CD4-positive, alpha-beta T cell (primary cell): Measurements from ENCODE around the gene MICAL3. TPM values are rescaled to one million over a fixed set of nuclear protein-coding genes. Genes with fewer than 3 reads are reported as not detected.

ENCODE experiments used
- ATAC-seq: fragments of 200-7000 bp; cut with Tn5 transposase; one replicate; pipeline ENCODE4 v1.10.0; 2022; ENCODE audit warnings: mild to moderate bottlenecking; ENCODE audit not compliant: poor library complexity
- CTCF ChIA-PET: fragments of 350-600 bp; sonication (Branson Sonifier 250); formaldehyde crosslinking; loops from one replicate; lab custom pipeline; 2021; ENCODE audit warnings: antibody characterized with exemption, inconsistent platforms; lab: Charles Lee
- POLR2A ChIA-PET: fragments of 350-600 bp; sonication (Branson Sonifier 250); formaldehyde crosslinking; loops from one replicate; lab custom pipeline; 2021; ENCODE audit warnings: antibody characterized with exemption, inconsistent platforms; lab: Charles Lee
- DNase-seq, 14 experiments: peaks; one replicate each; pipeline ENCODE4 v3.0.0-alpha.2; 2013 to 2020; ENCODE audit warnings: mixed read lengths in 2 of 14
- H3K27ac ChIP-seq, 2 donors: one replicate each; pipeline versions ENCODE4 v1.5.1 to v1.7.0; 2013; ENCODE audit warnings: low read length in 2 of 2, low read depth in 1 of 2, mild to moderate bottlenecking in 1 of 2
- H3K27me3 ChIP-seq, 2 experiments: 1 replicate in 1 of 2; 2 replicates in 1 of 2; pipeline versions ENCODE4 v1.6.1 to v1.7.0; 2013; ENCODE audit warnings: low read length in 2 of 2, control low read depth in 1 of 2, mild to moderate bottlenecking in 1 of 2, moderate library complexity in 1 of 2; ENCODE audit not compliant: insufficient read depth in 2 of 2, control insufficient read depth in 1 of 2
- H3K36me3 ChIP-seq: one replicate; pipeline ENCODE4 v1.6.1; 2013; ENCODE audit warnings: low read length, control low read depth; ENCODE audit not compliant: insufficient read depth
- H3K4me1 ChIP-seq: one replicate; pipeline ENCODE4 v1.6.1; 2013; ENCODE audit warnings: low read length, control low read depth; ENCODE audit not compliant: insufficient read depth
- H3K4me3 ChIP-seq: one replicate; pipeline ENCODE4 v1.5.1; 2013; ENCODE audit warnings: mild to moderate bottlenecking, low read length, moderate library complexity
- H3K9me3 ChIP-seq, 2 experiments: 1 replicate in 1 of 2; 2 replicates in 1 of 2; pipeline versions ENCODE4 v1.6.1 to v1.7.0; 2013; ENCODE audit warnings: low read length in 2 of 2, mild to moderate bottlenecking in 2 of 2, control low read depth in 1 of 2, moderate library complexity in 1 of 2; ENCODE audit not compliant: control insufficient read depth in 1 of 2, insufficient read depth in 1 of 2
- H3K27ac Mint-ChIP-seq: one replicate; pipeline ENCODE4 v1.8.0; 2020; ENCODE audit warnings: mixed read lengths
- H3K27me3 Mint-ChIP-seq: one replicate; pipeline ENCODE4 v1.8.0; 2021; ENCODE audit warnings: mixed read lengths
- H3K36me3 Mint-ChIP-seq: one replicate; pipeline ENCODE4 v1.8.0; 2021; ENCODE audit warnings: low read depth, mixed read lengths
- H3K4me1 Mint-ChIP-seq: one replicate; pipeline ENCODE4 v1.8.0; 2021; ENCODE audit warnings: low read depth, mixed read lengths
- H3K4me3 Mint-ChIP-seq: one replicate; pipeline ENCODE4 v1.8.0; 2020; ENCODE audit warnings: mild to moderate bottlenecking, mixed read lengths
- H3K9me3 Mint-ChIP-seq: one replicate; pipeline ENCODE4 v1.8.0; 2020; ENCODE audit warnings: mixed read lengths
- intact Hi-C, 2 experiments: fragments of 100-400 bp; cut with DNase I in 1 of 2; cut with micrococcal nuclease in 1 of 2; formaldehyde crosslinking; loops; one replicate each; pipeline versions ENCODE4 v1.15.1 to v1.9.0; 2023 to 2025; cut with DNase I, micrococcal nuclease
- total RNA-seq, 174 experiments: library from RNA in 2 of 174; stranded (reverse) in 2 of 174; gene quantifications; one replicate each; pipeline ENCODE4 v1.2.3 and lab custom pipeline; 2021 to 2026
- TF ChIP-seq, protein P1 (sequence below): fragments of 200-600 bp; IDR thresholded peaks from one replicate; pipeline ENCODE4 v1.8.0; 2022; ENCODE audit warnings: antibody characterized with exemption, mild to moderate bottlenecking

Gene MICAL3
- total RNA-seq, 2 experiments from 2014 or later, result 9.4 to 9.9 TPM

DNA sequence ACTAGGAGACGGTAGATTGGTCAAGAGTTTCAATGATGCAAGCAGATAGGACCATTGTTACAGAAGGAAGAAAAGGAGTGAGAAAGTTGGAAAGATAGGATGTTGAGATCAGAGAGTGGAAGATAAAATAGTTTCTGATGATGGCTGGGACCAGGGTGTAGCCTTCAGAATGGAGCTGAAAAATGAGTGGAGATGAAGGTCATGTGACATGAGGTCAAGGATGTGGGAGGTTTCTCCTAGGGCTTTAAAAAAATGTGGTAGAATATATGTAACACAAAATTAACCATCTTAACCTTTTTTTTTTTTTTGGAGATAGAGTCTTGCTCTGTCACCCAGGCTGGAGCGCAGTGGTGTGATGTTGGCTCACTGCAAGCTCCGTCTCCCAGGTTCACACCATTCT is 35.1 kb upstream of the MICAL3 start:
- ChIA-PET POLR2A (no interaction called here), CTCF (no interaction called here)
- no peak for DNase-seq
- H3K36me3 Mint-ChIP-seq, result no peaks in the 10 kb centered on the region
- Histone ChIP-seq H3K36me3 (no peaks in the 10 kb centered on the region), H3K27ac (no peak overlapping the region), H3K9me3 (no peaks in the 10 kb centered on the region), H3K4me1 (no peaks in the 10 kb centered on the region), H3K4me3 (no peak overlapping the region), H3K27me3 (peaks cover 4 to 5% of the 10 kb centered on the region in 2 experiments)
- no peak for ATAC-seq
- H3K4me1 Mint-ChIP-seq, result no peaks in the 10 kb centered on the region
- no peak overlapping the region for H3K4me3 Mint-ChIP-seq
- H3K27me3 Mint-ChIP-seq, result peaks cover 23% of the 10 kb centered on the region
- intact Hi-C loops, result no loop called here
- H3K9me3 Mint-ChIP-seq, result no peaks in the 10 kb centered on the region
- TF ChIP-seq, protein P1, sequence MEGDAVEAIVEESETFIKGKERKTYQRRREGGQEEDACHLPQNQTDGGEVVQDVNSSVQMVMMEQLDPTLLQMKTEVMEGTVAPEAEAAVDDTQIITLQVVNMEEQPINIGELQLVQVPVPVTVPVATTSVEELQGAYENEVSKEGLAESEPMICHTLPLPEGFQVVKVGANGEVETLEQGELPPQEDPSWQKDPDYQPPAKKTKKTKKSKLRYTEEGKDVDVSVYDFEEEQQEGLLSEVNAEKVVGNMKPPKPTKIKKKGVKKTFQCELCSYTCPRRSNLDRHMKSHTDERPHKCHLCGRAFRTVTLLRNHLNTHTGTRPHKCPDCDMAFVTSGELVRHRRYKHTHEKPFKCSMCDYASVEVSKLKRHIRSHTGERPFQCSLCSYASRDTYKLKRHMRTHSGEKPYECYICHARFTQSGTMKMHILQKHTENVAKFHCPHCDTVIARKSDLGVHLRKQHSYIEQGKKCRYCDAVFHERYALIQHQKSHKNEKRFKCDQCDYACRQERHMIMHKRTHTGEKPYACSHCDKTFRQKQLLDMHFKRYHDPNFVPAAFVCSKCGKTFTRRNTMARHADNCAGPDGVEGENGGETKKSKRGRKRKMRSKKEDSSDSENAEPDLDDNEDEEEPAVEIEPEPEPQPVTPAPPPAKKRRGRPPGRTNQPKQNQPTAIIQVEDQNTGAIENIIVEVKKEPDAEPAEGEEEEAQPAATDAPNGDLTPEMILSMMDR, result no peak
- no peak overlapping the region for H3K27ac Mint-ChIP-seq

DNA sequence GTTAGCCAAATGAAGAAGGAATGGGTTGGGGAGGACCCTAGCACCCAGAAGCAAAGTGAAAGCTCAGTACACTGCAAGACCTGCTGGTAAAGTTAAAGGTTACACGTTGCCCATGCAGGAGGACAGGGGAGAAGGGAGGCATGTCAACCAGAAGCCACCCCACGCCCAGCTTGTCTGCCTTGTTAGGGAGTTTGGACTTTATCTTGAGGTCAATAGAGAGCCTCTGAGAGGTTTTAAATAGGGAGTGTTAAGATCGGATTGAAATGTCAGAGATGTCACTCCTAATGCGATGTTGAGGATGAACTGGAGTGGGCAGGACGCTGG is 34.7 kb upstream of the MICAL3 start:
- H3K36me3 Mint-ChIP-seq, result no peaks in the 10 kb centered on the region
- H3K9me3 Mint-ChIP-seq, result no peaks in the 10 kb centered on the region
- no peaks in the 10 kb centered on the region for H3K4me1 ChIP-seq
- peaks cover 4 to 5% of the 10 kb centered on the region in 2 experiments for H3K27me3 ChIP-seq
- no peak overlapping the region for H3K4me3 ChIP-seq
- no peak overlapping the region for H3K27ac ChIP-seq
- no peak for DNase-seq
- no peaks in the 10 kb centered on the region for H3K4me1 Mint-ChIP-seq
- ChIA-PET POLR2A (no interaction called here), CTCF (no interaction called here)
- no peak for ATAC-seq
- H3K27ac Mint-ChIP-seq, result no peak overlapping the region
- intact Hi-C loops, result no loop called here
- peaks cover 19% of the 10 kb centered on the region for H3K27me3 Mint-ChIP-seq
- H3K4me3 Mint-ChIP-seq, result no peak overlapping the region
- H3K9me3 ChIP-seq, result no peaks in the 10 kb centered on the region
- TF ChIP-seq, protein P1, result no peak
- no peaks in the 10 kb centered on the region for H3K36me3 ChIP-seq

DNA sequence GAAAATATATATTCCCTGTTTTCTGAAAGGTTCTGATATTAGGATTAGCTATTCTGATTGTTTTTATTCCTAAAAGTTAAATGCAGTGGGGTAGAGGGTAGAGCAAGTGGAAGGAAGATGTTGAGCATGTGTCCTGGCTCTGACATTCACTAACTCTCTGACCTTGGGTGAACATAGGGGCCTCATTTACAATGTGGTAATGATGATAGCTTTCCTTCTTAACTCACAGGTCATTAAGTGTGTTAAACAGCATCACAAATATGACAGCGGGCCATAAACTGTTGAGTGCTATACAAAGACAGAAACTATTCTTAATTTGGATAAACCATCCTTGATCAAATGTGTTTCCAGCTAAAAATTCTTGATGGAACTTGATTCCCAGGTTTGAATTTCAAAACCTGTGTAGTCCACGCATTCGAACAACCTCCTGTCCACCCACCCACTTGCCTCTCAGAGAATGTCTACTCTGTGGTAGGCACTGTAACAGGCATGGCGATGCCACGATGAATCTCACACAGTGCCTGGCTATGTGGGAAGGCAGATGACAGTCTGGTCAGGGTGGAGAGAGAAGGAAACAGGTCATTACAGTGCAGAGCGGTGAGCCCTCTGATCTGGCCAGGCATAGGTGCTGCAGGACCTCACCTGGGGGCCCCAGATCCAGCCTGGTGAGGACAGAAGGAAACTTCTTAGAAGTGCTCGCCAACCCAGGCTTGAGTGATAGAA is 34.2 kb upstream of the MICAL3 start:
- intact Hi-C loops, result no loop called here
- no peaks in the 10 kb centered on the region for H3K9me3 ChIP-seq
- ATAC-seq, result no peak
- CTCF ChIA-PET, result interaction anchor here (0.6 kb wide), 1 partner anchor 34 kb away, joined by 3 read pairs; the partner anchor contains the start of gene MICAL3
- H3K27me3 ChIP-seq, result peaks cover 2 to 4% of the 10 kb centered on the region in 2 experiments
- H3K36me3 Mint-ChIP-seq, result no peaks in the 10 kb centered on the region
- H3K4me3 ChIP-seq, result no peak overlapping the region
- no peak overlapping the region for H3K4me3 Mint-ChIP-seq
- POLR2A ChIA-PET, result no interaction called here
- H3K36me3 ChIP-seq, result no peaks in the 10 kb centered on the region
- DNase-seq, result no peak
- no peak overlapping the region for H3K27ac ChIP-seq
- H3K4me1 ChIP-seq, result no peaks in the 10 kb centered on the region
- no peak overlapping the region for H3K27ac Mint-ChIP-seq
- TF ChIP-seq, protein P1, result no peak
- H3K27me3 Mint-ChIP-seq, result peaks cover 19% of the 10 kb centered on the region
- no peaks in the 10 kb centered on the region for H3K9me3 Mint-ChIP-seq
- H3K4me1 Mint-ChIP-seq, result no peaks in the 10 kb centered on the region
